ENCODE measurements around the gene PBX3. TPM values are rescaled to one million over a fixed set of nuclear protein-coding genes. Genes with fewer than 3 reads are reported as not detected.

The PBX3 gene
- total RNA-seq, 1 donor from 2014 or later, result 82.3 TPM

DNA sequence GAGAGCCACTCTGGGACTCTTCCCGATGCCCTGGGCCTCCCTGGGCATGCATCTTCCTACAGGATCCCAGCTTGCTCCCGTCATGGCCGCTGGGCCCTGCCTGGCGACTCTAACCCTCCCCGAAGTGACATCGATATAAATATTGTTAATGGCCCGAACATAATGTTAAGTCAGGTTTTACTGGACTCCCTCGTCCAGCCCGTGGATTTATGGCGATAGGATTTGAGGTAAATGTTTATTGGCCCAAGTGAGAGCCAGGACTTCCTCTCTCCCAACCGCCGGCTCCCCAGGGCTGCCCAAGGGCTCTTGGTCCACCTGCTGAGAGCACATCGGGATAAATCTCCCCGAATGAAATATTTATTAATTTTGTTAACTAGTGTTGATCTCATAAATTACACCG, 246.3 kb downstream of the PBX3 start:
- Histone ChIP-seq H3K27me3 (no peaks in the 10 kb centered on the region), H3K9me3 (no peaks in the 10 kb centered on the region), H3K27ac (no peak overlapping the region), H3K4me1 (no peaks in the 10 kb centered on the region), H3K36me3 (no peaks in the 10 kb centered on the region), H3K4me3 (no peak overlapping the region)
- no peak for DNase-seq (ENCODE audit: extremely low spot score in 2 of 2)
- intact Hi-C loops (cut with DNase I), result no loop called here
- TF ChIP-seq POLR2A (IDR thresholded peaks at IDR 0.05), result no peak
- TF ChIP-seq POLR2AphosphoS5 (IDR thresholded peaks at IDR 0.05; ENCODE audit: insufficient read depth in 1 of 2, low read depth in 1 of 2), result no peak
- TF ChIP-seq, protein P1, sequence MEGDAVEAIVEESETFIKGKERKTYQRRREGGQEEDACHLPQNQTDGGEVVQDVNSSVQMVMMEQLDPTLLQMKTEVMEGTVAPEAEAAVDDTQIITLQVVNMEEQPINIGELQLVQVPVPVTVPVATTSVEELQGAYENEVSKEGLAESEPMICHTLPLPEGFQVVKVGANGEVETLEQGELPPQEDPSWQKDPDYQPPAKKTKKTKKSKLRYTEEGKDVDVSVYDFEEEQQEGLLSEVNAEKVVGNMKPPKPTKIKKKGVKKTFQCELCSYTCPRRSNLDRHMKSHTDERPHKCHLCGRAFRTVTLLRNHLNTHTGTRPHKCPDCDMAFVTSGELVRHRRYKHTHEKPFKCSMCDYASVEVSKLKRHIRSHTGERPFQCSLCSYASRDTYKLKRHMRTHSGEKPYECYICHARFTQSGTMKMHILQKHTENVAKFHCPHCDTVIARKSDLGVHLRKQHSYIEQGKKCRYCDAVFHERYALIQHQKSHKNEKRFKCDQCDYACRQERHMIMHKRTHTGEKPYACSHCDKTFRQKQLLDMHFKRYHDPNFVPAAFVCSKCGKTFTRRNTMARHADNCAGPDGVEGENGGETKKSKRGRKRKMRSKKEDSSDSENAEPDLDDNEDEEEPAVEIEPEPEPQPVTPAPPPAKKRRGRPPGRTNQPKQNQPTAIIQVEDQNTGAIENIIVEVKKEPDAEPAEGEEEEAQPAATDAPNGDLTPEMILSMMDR (IDR thresholded peaks at IDR 0.05), result no peak

DNA sequence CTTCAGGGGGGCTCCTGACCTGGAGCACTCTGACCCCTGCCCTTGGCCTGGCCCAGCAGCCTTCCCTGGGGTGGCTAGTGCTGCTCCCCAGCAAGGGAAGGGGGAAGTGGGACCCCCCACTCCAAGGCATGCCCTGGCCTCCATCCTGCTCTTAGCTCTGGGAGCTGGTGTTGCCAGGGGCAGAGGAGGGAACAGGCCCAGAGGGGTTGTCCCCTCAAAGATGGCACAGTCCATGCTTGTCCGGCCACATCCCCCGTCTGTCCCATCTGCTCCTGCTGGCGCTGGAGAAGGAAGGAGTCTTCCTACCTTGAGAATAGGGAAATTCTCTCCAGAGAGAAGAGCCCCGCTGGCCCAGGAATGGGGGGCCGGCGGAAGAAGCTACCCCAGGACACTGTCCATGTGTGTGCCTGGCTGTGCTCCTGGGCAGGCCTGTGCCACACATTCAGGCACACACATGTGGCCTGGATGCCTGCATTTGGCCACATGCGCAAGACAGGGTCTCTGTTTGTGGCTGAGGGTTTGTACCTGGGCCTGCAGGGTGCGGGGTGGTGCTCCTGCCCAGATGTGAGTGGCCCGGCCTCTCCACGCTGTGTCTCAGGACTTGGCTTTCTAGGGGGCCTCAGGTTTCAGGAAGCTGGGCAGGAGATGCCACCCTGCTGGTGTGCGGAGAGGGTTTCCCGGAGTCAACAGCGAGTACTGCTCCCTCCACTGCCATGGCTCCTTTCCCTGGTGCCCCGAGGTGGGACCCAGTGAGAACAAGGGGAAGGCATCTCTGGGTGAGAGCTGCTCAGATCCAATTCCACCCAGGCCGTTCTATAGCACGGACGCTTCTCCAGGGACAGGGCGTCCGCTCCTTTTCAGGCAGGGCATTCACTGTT, 247.1 kb downstream of the PBX3 start:
- H3K4me1 ChIP-seq, result no peaks in the 10 kb centered on the region
- H3K27me3 ChIP-seq, result no peaks in the 10 kb centered on the region
- intact Hi-C loops (cut with DNase I), result no loop called here
- H3K27ac ChIP-seq, result no peak overlapping the region
- TF ChIP-seq, protein P1 (IDR thresholded peaks at IDR 0.05), result no peak
- TF ChIP-seq POLR2A (IDR thresholded peaks at IDR 0.05) (no peak), POLR2AphosphoS5 (IDR thresholded peaks at IDR 0.05; ENCODE audit: insufficient read depth in 1 of 2, low read depth in 1 of 2) (no peak)
- H3K9me3 ChIP-seq, result no peaks in the 10 kb centered on the region
- DNase-seq (ENCODE audit: extremely low spot score in 2 of 2), result no peak
- no peak overlapping the region for H3K4me3 ChIP-seq
- H3K36me3 ChIP-seq, result no peaks in the 10 kb centered on the region

GRCh38 chr9:125995006-125995405, 247.8 kb downstream of the PBX3 start:
- no peak for TF ChIP-seq POLR2A (IDR thresholded peaks at IDR 0.05)
- Histone ChIP-seq H3K27ac (no peak overlapping the region), H3K4me3 (no peak overlapping the region), H3K27me3 (no peaks in the 10 kb centered on the region), H3K9me3 (no peaks in the 10 kb centered on the region), H3K4me1 (no peaks in the 10 kb centered on the region), H3K36me3 (no peaks in the 10 kb centered on the region)
- intact Hi-C loops (cut with DNase I), result no loop called here
- no peak for DNase-seq (ENCODE audit: extremely low spot score in 2 of 2)

DNA sequence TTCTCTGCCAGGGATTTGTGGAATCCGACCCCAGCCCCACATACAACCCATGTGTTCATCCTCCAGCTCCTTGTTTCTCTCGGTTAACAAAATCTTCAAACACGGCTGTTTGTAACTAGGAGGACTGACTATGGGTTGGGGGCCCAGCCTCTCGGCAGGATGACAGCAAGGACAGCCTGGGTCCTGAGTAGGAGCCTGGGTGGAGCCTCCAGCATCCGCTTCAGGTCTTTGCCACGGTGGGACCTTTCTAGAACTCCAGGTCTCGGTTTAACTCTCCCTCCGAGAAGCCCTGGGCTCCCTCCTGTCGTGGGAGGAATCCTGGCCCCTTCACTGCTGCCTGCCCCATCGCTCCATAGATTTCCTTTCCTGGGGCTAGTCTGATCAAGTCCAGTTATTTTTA, 248.5 kb downstream of the PBX3 start:
- Histone ChIP-seq H3K27me3 (no peaks in the 10 kb centered on the region), H3K27ac (no peak overlapping the region), H3K4me1 (no peaks in the 10 kb centered on the region), H3K9me3 (no peaks in the 10 kb centered on the region), H3K36me3 (no peaks in the 10 kb centered on the region), H3K4me3 (no peak overlapping the region)
- no peak for DNase-seq (ENCODE audit: extremely low spot score in 2 of 2)
- intact Hi-C loops (cut with DNase I), result no loop called here
- TF ChIP-seq, protein P1 (IDR thresholded peaks at IDR 0.05), result no peak
- TF ChIP-seq POLR2A (IDR thresholded peaks at IDR 0.05), result no peak
- TF ChIP-seq POLR2AphosphoS5 (IDR thresholded peaks at IDR 0.05; ENCODE audit: insufficient read depth in 1 of 2, low read depth in 1 of 2), result no peak

DNA sequence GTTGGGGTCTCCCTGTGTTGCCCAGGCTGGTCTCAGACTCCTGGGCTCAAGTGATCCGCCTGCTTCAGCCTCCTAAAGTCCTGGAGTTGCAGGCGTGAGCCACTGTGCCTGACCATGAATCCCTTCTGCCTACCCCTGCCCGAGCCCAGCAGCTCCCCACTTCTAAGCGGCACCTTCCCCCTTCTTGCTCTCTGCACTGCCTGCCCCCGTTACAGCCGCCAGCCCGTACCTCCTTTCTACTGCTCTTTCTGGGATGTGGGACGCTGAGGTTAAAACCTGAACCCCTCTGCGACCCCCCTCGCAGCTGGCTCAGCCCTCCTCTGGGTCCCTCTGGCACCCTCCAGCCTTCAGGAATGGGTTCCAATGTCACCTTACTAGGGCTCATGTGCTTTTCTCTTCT, 249.6 kb downstream of the PBX3 start:
- Histone ChIP-seq H3K27ac (no peak overlapping the region), H3K36me3 (no peaks in the 10 kb centered on the region), H3K27me3 (no peaks in the 10 kb centered on the region), H3K9me3 (no peaks in the 10 kb centered on the region), H3K4me3 (no peak overlapping the region), H3K4me1 (no peaks in the 10 kb centered on the region)
- intact Hi-C loops (cut with DNase I), result no loop called here
- TF ChIP-seq POLR2A (IDR thresholded peaks at IDR 0.05), result no peak
- TF ChIP-seq POLR2AphosphoS5 (IDR thresholded peaks at IDR 0.05; ENCODE audit: insufficient read depth in 1 of 2, low read depth in 1 of 2), result no peak
- TF ChIP-seq, protein P1 (IDR thresholded peaks at IDR 0.05), result no peak
- no peak for DNase-seq (ENCODE audit: extremely low spot score in 2 of 2)
